ENCODE data around the gene RSAD1. TPM values are rescaled to one million over a fixed set of nuclear protein-coding genes. Genes with fewer than 3 reads are reported as not detected.

RSAD1 gene
- total RNA-seq, 4 donors from 2014 or later = 30.2 to 50.1 (median 34.7) TPM

GRCh38 chr17:50465635-50466034 is 13.0 kb upstream of the RSAD1 start:
- no peak overlapping the region for H3K4me3 ChIP-seq (replicated peaks in 1 of 3)
- H3K9me3 ChIP-seq = no peaks in the 10 kb centered on the region
- intact Hi-C loops (cut with DNase I) = no loop called here
- no peaks in the 10 kb centered on the region for H3K27me3 ChIP-seq
- peaks cover 0 to 25% of the 10 kb centered on the region in 2 donors for H3K4me1 ChIP-seq
- TF ChIP-seq, protein P1, sequence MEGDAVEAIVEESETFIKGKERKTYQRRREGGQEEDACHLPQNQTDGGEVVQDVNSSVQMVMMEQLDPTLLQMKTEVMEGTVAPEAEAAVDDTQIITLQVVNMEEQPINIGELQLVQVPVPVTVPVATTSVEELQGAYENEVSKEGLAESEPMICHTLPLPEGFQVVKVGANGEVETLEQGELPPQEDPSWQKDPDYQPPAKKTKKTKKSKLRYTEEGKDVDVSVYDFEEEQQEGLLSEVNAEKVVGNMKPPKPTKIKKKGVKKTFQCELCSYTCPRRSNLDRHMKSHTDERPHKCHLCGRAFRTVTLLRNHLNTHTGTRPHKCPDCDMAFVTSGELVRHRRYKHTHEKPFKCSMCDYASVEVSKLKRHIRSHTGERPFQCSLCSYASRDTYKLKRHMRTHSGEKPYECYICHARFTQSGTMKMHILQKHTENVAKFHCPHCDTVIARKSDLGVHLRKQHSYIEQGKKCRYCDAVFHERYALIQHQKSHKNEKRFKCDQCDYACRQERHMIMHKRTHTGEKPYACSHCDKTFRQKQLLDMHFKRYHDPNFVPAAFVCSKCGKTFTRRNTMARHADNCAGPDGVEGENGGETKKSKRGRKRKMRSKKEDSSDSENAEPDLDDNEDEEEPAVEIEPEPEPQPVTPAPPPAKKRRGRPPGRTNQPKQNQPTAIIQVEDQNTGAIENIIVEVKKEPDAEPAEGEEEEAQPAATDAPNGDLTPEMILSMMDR (IDR thresholded peaks at IDR 0.05) = no peak
- TF ChIP-seq POLR2A (IDR thresholded peaks at IDR 0.05) = no peak
- H3K36me3 ChIP-seq = peaks cover 12 to 14% of the 10 kb centered on the region in 2 donors
- WGBS, 2 donors = 92 to 95% methylated on average over 9 of the region's 9 CpGs
- no peak overlapping the region for H3K27ac ChIP-seq
- no peak for DNase-seq

DNA sequence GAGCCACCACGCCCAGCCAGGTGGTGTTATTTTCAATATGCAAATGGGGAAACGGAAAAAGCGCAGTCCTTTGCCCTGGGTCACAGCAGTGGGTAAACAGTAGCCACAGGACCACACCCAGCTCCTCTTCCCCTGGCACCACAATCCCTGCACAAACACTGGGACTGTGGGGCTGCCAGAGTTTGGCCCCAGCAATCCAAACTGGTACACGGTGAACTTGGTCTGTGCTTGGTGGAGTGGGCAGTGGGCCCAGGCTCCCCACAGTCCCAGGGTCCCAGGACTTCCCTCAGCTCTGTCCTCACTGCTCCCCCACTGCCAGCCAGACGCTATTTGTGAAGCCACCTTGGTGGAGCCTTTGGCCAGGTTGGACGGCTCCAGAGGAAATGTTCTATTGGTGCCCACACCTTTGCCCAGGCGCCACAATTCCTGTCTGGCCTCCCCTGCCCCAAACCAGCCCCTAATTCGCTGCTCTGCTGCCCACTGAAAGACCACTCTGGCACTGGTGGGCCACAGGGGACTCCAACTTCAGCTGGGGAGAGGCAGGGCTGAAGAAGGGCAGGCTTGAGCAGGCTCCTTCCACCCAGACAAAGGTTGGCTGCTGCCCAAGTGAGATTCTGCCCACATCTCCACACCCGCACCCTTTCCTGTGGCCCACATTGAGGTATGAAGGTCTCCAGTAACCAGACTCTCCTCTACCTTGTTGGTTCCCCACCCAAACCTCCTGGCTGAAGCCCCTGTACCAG is 12.1 kb upstream of the RSAD1 start:
- WGBS, 2 donors = 80 to 88% methylated on average over 7 to 9 of the region's 9 CpGs
- intact Hi-C loops (cut with DNase I) = no loop called here

GRCh38 chr17:50467114-50467854 is 11.4 kb upstream of the RSAD1 start:
- no peak overlapping the region for H3K4me3 ChIP-seq (replicated peaks in 1 of 3)
- no peak overlapping the region for H3K27ac ChIP-seq

More for the DNA sequence above, 12.1 kb upstream of the RSAD1 start:
- Histone ChIP-seq H3K9me3 (no peaks in the 10 kb centered on the region), H3K4me1 (peaks cover 0 to 33% of the 10 kb centered on the region in 2 donors), H3K27ac (peak overlapping the region in 1 of 3 donors; percentile 33), H3K36me3 (peaks cover 17 to 20% of the 10 kb centered on the region in 2 donors), H3K27me3 (no peaks in the 10 kb centered on the region), H3K4me3 (replicated peaks in 1 of 3) (no peak overlapping the region)
- no peak for DNase-seq
- TF ChIP-seq, protein P1 (IDR thresholded peaks at IDR 0.05) = no peak
- no peak for TF ChIP-seq POLR2A (IDR thresholded peaks at IDR 0.05)

GRCh38 chr17:50467855-50468303 is 10.8 kb upstream of the RSAD1 start:
- peaks cover 0 to 35% of the 10 kb centered on the region in 2 donors for H3K4me1 ChIP-seq
- no peaks in the 10 kb centered on the region for H3K27me3 ChIP-seq
- H3K9me3 ChIP-seq = no peaks in the 10 kb centered on the region
- peaks cover 8 to 22% of the 10 kb centered on the region in 2 donors for H3K36me3 ChIP-seq
- H3K4me3 ChIP-seq (replicated peaks in 1 of 3) = no peak overlapping the region
- 45 to 89% methylated on average over 2 to 12 of the region's 13 CpGs for WGBS, 2 donors
- H3K27ac ChIP-seq = no peak overlapping the region
- no peak for TF ChIP-seq POLR2A (IDR thresholded peaks at IDR 0.05)
- TF ChIP-seq, protein P1 (IDR thresholded peaks at IDR 0.05) = no peak
- no peak for DNase-seq
- intact Hi-C loops (cut with DNase I) = no loop called here

More at GRCh38 chr17:50467114-50467854, 11.4 kb upstream of the RSAD1 start:
- intact Hi-C loops (cut with DNase I) = no loop called here
- peaks cover 14 to 25% of the 10 kb centered on the region in 2 donors for H3K36me3 ChIP-seq
- no peaks in the 10 kb centered on the region for H3K27me3 ChIP-seq
- 76 to 77% methylated on average over 7 of the region's 7 CpGs for WGBS, 2 donors
- H3K9me3 ChIP-seq = no peaks in the 10 kb centered on the region
- peaks cover 0 to 35% of the 10 kb centered on the region in 2 donors for H3K4me1 ChIP-seq
- DNase-seq = no peak
- no peak for TF ChIP-seq POLR2A (IDR thresholded peaks at IDR 0.05)
- TF ChIP-seq, protein P1 (IDR thresholded peaks at IDR 0.05) = no peak

Data from thyroid gland (tissue), 4 donors.